T-helper 2 cell treated with Interferon-gamma antibody and Interleukin-4, amounts not matched to agents 5 μg/mL and 100 μg/mL, for 36 hours (primary cell): Measurements from ENCODE around the gene ING4.
A peak's percentile ranks its signal among the peaks of the same experiment; 100 is the strongest.

Source experiments
- DNase-seq: peaks from one replicate; pipeline ENCODE4 v3.0.0; 2021; ENCODE audit warnings: low spot score
- H3K27ac Mint-ChIP-seq: one replicate; pipeline ENCODE4 v1.8.0; 2021; ENCODE audit warnings: mild to moderate bottlenecking, mixed read lengths
- H3K27me3 Mint-ChIP-seq: one replicate; pipeline ENCODE4 v1.8.0; 2021; ENCODE audit warnings: low read depth, mixed read lengths
- H3K36me3 Mint-ChIP-seq: one replicate; pipeline ENCODE4 v1.8.0; 2021; ENCODE audit warnings: low read depth, mixed read lengths
- H3K4me1 Mint-ChIP-seq: one replicate; pipeline ENCODE4 v1.8.0; 2021; ENCODE audit warnings: low read depth, mixed read lengths
- H3K4me3 Mint-ChIP-seq: one replicate; pipeline ENCODE4 v1.8.0; 2022; ENCODE audit warnings: mild to moderate bottlenecking, moderate library complexity, mixed read lengths
- H3K9me3 Mint-ChIP-seq: one replicate; pipeline ENCODE4 v1.8.0; 2021; ENCODE audit warnings: mixed read lengths

The ING4 gene

GRCh38 chr12:6614513-6615172, 48.3 kb downstream of the ING4 start:
- no peaks in the 10 kb centered on the region for H3K27me3 Mint-ChIP-seq
- no peak for DNase-seq
- peaks cover 2% of the 10 kb centered on the region for H3K36me3 Mint-ChIP-seq
- H3K27ac Mint-ChIP-seq: peak overlapping the region; percentile 38
- H3K4me3 Mint-ChIP-seq: no peak overlapping the region
- H3K4me1 Mint-ChIP-seq: peaks cover 41% of the 10 kb centered on the region
- no peaks in the 10 kb centered on the region for H3K9me3 Mint-ChIP-seq

DNA sequence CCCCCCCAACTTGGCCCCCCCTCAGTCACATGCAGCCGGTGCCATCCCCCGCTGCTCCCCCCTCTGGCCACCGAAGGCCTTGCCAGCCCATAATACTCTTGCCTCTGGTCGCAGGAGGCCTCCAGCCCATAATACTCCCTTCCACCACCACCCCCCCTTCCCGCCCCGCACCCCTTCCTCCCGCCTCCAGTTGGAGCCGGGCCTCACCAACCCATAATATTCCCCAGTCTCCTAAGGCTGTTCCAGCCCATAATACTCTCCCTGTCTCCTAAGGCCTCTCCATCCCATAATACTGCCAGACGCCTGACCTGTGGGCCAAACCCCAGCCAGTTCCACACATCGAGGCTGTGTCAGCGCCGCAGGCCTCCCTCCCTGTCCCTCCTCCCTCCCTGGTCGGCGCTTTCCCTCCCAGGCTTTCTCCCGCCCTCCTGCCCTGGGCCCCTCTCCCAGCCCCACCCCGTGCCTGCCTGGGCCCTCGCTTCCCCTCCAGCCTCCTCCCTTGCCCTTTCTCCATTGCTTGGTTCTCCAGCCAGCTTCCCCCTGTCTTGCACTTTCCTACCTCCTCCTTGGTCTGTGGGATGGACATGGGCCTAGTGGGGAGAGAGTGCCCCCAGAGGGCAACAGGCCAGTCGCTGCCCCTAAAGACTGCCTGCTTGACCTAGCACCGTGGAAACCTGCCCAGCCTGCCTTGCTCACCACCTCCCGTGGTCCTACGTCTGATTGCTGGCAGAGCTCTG, 49.0 kb downstream of the ING4 start:
- peak overlapping the region; percentile 38 for H3K27ac Mint-ChIP-seq
- no peak for DNase-seq

GRCh38 chr12:6613015-6613775, 49.7 kb downstream of the ING4 start:
- DNase-seq: no peak
- no peaks in the 10 kb centered on the region for H3K36me3 Mint-ChIP-seq
- no peaks in the 10 kb centered on the region for H3K27me3 Mint-ChIP-seq
- no peaks in the 10 kb centered on the region for H3K9me3 Mint-ChIP-seq
- H3K4me1 Mint-ChIP-seq: peaks cover 39% of the 10 kb centered on the region
- H3K4me3 Mint-ChIP-seq: peak overlapping the region; percentile 32
- peak overlapping the region; percentile 67 for H3K27ac Mint-ChIP-seq

More for the DNA sequence above, 49.0 kb downstream of the ING4 start:
- Mint-ChIP-seq H3K4me3 (no peak overlapping the region), H3K9me3 (no peaks in the 10 kb centered on the region), H3K27me3 (no peaks in the 10 kb centered on the region), H3K4me1 (peaks cover 41% of the 10 kb centered on the region), H3K36me3 (no peaks in the 10 kb centered on the region)

DNA sequence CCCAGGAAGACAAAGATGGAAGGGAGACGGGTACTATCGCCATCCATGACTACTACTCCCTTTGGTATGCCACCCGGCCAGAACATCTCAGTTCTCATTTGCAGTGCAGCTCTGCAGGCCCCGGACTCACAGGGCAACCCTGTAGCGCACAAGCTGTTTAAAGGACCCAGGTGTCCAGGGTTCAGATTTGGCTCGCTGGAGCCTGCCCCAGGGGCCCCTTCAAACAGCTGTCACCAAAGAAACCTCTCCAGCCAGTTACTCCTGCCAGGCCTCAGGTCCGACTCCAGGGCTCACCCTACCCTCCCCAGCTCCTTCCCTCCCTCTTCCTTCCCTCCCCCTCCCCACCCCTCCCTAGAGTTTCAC, 50.3 kb downstream of the ING4 start:
- peaks cover 36% of the 10 kb centered on the region for H3K4me1 Mint-ChIP-seq
- no peaks in the 10 kb centered on the region for H3K9me3 Mint-ChIP-seq
- H3K27me3 Mint-ChIP-seq: no peaks in the 10 kb centered on the region
- H3K36me3 Mint-ChIP-seq: no peaks in the 10 kb centered on the region
- DNase-seq: no peak
- H3K27ac Mint-ChIP-seq: peak overlapping the region; percentile 74
- peak overlapping the region; percentile 59 for H3K4me3 Mint-ChIP-seq

DNA sequence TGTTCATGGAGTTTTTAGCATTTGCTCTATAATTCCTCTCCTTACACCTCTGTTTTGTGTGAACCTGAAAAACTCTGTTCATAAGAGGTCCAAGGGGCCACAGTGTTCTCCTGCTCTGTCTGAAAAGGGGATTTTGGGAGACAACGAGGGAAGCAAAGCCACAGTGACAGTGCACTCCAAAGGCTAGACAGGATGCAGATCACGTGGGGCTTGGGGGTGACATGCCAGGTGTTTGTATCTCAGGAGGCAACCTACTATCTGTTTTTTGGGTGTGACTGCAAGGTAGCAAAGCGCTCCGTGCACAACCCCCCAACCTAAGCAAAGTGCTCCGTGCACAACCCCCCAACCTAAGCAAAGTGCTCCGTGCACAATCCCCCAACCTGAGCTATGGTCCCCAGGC, 50.7 kb downstream of the ING4 start:
- DNase-seq: no peak
- peak overlapping the region; percentile 74 for H3K27ac Mint-ChIP-seq
- peak overlapping the region; percentile 59 for H3K4me3 Mint-ChIP-seq
- H3K36me3 Mint-ChIP-seq: no peaks in the 10 kb centered on the region
- peaks cover 36% of the 10 kb centered on the region for H3K4me1 Mint-ChIP-seq
- H3K27me3 Mint-ChIP-seq: no peaks in the 10 kb centered on the region
- no peaks in the 10 kb centered on the region for H3K9me3 Mint-ChIP-seq

- no peak for DNase-seq
- H3K36me3 Mint-ChIP-seq: peaks cover 16% of the 10 kb centered on the region
- H3K9me3 Mint-ChIP-seq: no peaks in the 10 kb centered on the region
- H3K27ac Mint-ChIP-seq: no peak overlapping the region
- no peak overlapping the region for H3K4me3 Mint-ChIP-seq
- H3K4me1 Mint-ChIP-seq: peaks cover 42% of the 10 kb centered on the region
- no peaks in the 10 kb centered on the region for H3K27me3 Mint-ChIP-seq
These were observed 54.2 kb downstream of the ING4 start for GRCh38 chr12:6608592-6609281.

- peak; percentile 69 for DNase-seq
- H3K4me1 Mint-ChIP-seq: peaks cover 43% of the 10 kb centered on the region
- no peak overlapping the region for H3K27ac Mint-ChIP-seq
- H3K36me3 Mint-ChIP-seq: peaks cover 24% of the 10 kb centered on the region
- no peak overlapping the region for H3K4me3 Mint-ChIP-seq
- no peaks in the 10 kb centered on the region for H3K27me3 Mint-ChIP-seq
- H3K9me3 Mint-ChIP-seq: no peaks in the 10 kb centered on the region
These were observed 54.9 kb downstream of the ING4 start for GRCh38 chr12:6607751-6608591.

DNA sequence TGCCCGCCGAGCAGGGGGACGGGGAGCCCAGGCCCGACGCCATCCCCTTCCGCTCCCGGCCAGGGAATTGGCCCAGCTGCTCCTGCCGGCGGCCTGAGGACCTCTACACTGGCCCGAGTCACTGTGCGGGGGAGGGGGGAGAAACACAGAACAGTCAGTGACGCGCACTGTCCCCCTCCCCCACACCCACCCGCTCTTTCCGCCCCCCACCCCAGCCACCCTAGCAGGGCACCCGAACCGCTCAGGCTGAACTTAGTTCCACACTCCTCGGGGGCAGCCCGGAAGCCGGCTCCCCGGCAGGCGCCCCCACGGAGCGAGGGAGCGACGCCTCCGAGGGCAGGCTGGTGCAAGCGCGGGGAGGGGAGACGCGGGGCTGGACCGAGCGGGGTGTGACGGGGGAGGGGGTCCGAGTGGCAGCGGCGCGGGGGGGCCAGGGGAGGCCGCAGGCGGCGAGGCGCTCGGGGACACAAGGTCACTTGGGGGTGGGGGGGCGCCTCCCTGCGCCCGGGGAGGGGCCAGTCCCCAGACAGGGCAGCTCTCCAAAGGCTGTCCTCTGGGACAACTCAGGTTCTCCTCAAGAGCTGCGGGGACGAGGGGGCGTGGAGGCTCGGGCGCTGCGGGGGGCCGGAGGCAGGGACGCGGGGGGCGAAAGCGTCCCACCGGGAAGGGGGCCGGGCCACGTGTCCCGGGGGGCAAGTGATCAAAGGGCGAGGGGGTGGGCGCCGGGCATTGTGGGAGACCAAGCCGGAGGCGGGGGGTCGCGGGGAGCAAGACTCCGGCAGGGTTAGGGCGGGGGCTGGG, 56.4 kb downstream of the ING4 start:
- Mint-ChIP-seq H3K27me3 (no peaks in the 10 kb centered on the region), H3K36me3 (peaks cover 37% of the 10 kb centered on the region), H3K9me3 (no peaks in the 10 kb centered on the region), H3K4me1 (peaks cover 42% of the 10 kb centered on the region), H3K27ac (peak overlapping the region; percentile 67), H3K4me3 (peak overlapping the region; percentile 86)
- peak; percentile 57 for DNase-seq

GRCh38 chr12:6605421-6606330, 57.2 kb downstream of the ING4 start:
- DNase-seq: peak; percentile 46
- H3K27ac Mint-ChIP-seq: peak overlapping the region; percentile 67
- H3K36me3 Mint-ChIP-seq: peaks cover 45% of the 10 kb centered on the region
- peaks cover 36% of the 10 kb centered on the region for H3K4me1 Mint-ChIP-seq
- no peaks in the 10 kb centered on the region for H3K9me3 Mint-ChIP-seq
- peak overlapping the region; percentile 86 for H3K4me3 Mint-ChIP-seq
- no peaks in the 10 kb centered on the region for H3K27me3 Mint-ChIP-seq

DNA sequence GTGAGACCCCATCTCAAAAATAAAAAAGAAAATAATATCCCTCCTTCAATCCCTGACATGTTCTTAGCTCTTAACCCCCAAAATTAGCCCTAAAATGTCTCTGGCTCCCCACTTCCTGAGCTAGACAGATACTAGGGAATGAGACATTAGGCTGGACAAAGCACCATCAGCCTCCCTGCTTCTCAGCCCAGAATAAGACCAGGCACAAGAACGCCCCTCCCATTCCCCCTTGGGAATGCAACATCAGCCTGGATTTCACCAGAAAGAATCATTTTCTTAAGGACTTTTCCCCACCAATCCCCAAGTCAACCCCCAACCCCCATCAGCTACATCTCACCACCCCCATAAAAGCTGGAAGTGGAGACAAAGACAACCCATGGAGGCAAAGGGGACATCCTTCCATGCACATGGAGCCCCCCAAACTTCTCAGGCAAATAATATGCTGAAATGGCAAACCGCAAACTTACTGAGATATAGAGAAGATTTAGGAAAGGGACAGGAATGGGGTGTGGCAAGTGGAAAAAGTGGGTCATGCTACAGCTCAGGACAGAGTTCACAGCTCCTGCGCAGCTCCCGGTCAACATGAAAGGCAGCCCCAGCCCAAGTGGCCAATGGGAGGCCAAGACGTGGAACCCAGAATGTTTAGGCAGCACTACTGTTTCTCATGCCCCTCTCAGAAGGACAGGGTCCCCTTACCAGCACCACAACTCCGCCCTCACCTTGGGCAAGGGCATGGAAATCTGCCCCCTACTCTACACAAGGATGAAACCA, 58.5 kb downstream of the ING4 start:
- peaks cover 57% of the 10 kb centered on the region for H3K36me3 Mint-ChIP-seq
- H3K4me3 Mint-ChIP-seq: peak overlapping the region; percentile 86
- H3K27ac Mint-ChIP-seq: peak overlapping the region; percentile 67
- H3K4me1 Mint-ChIP-seq: peaks cover 34% of the 10 kb centered on the region
- DNase-seq: no peak
- H3K9me3 Mint-ChIP-seq: no peaks in the 10 kb centered on the region
- H3K27me3 Mint-ChIP-seq: no peaks in the 10 kb centered on the region

- H3K9me3 Mint-ChIP-seq: no peaks in the 10 kb centered on the region
- peak overlapping the region; percentile 86 for H3K4me3 Mint-ChIP-seq
- H3K27me3 Mint-ChIP-seq: no peaks in the 10 kb centered on the region
- H3K36me3 Mint-ChIP-seq: peaks cover 67% of the 10 kb centered on the region
- DNase-seq: no peak
- peaks cover 34% of the 10 kb centered on the region for H3K4me1 Mint-ChIP-seq
- peak overlapping the region; percentile 83 for H3K27ac Mint-ChIP-seq
These were observed 59.8 kb downstream of the ING4 start for GRCh38 chr12:6603095-6603567.
